ENCODE results near the gene STRA8. TPM values are rescaled to one million over a fixed set of nuclear protein-coding genes. Genes with fewer than 3 reads are reported as not detected.
A peak's percentile ranks its signal among the peaks of the same experiment; 100 is the strongest.
"Not testable (repeated sequence)": the region's sequence is repeated elsewhere in the genome, so short reads cannot be mapped to it uniquely, and the experiment has no call there.

The STRA8 gene
- total RNA-seq, 4 donors from 2014 or later = 6.8 TPM; not detected in 3

DNA sequence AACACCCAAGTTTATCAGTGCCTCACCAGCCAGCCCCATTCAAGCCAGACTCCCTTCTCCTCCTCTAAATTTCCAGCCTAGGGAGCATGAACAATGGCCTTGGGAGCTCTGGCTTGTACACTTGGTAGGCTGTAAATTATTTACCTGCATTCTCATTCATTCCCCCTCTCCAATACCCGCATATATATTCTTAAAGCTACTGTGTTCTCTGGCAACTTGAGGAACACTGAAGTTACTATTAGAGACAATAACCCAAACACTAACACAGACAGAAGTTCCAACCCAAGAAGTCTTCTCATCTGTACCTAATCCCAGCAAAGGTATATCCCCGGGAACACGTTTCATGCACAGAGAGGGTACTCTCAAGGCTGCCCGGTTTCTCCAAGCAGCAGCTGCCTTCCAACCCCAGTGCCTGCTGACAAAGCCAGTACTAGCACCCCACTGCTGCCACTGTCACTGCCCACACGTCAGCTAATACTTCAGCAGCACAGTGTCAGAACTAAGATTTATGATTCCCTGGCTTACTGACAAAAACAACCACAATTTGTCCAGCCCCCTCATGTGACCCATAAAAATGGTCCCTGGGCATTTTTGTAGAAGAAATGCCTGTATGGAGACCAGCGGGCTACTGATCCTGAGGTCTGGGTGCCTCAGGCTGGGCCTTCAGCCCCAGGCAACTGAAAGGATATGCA is 25.4 kb upstream of the STRA8 start:
- peaks cover 37% of the 10 kb centered on the region for H3K36me3 ChIP-seq
- H3K27ac ChIP-seq = no peak overlapping the region
- peaks cover 34% of the 10 kb centered on the region for H3K4me1 ChIP-seq
- H3K4me3 ChIP-seq = no peak overlapping the region
- TF ChIP-seq POLR2A (IDR thresholded peaks at IDR 0.05) (no peak), POLR2AphosphoS5 (IDR thresholded peaks at IDR 0.05) (no peak), EP300 (IDR thresholded peaks at IDR 0.05) (no peak)
- TF ChIP-seq, protein P1, sequence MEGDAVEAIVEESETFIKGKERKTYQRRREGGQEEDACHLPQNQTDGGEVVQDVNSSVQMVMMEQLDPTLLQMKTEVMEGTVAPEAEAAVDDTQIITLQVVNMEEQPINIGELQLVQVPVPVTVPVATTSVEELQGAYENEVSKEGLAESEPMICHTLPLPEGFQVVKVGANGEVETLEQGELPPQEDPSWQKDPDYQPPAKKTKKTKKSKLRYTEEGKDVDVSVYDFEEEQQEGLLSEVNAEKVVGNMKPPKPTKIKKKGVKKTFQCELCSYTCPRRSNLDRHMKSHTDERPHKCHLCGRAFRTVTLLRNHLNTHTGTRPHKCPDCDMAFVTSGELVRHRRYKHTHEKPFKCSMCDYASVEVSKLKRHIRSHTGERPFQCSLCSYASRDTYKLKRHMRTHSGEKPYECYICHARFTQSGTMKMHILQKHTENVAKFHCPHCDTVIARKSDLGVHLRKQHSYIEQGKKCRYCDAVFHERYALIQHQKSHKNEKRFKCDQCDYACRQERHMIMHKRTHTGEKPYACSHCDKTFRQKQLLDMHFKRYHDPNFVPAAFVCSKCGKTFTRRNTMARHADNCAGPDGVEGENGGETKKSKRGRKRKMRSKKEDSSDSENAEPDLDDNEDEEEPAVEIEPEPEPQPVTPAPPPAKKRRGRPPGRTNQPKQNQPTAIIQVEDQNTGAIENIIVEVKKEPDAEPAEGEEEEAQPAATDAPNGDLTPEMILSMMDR (IDR thresholded peaks at IDR 0.05) = no peak
- no peak for DNase-seq (ENCODE audit: low spot score in 2 of 2)
- no peaks in the 10 kb centered on the region for H3K9me3 ChIP-seq
- H3K27me3 ChIP-seq = no peaks in the 10 kb centered on the region
- WGBS = 82% methylated on average over 6 of the region's 6 CpGs

DNA sequence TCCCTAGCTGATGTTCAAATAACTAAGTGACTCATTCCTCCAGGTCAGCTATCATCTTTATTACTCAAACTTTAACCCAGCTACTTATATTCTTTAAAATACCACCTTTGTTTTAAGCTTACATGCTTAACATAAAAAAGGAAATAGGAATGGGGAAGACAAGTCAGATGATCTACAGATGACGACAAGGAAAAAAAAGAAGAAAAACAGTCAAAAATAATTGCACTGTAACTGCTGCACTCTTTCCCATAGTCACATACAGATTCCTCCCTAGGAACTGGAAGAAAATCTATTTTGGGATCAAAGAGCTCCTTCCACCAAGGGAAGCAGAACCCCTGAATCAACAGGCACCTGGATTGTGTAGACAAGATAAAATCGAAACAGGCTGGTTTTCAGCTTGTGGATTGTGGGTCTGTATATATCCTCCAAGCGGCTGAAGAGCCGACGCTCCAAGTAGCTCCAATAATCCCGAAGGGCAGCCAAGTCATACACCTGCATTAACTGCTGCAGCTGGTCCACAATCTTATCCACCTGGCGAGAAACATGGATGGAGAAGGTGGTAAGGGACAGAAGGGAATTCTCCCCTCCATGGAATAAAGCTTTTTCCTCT is 24.3 kb upstream of the STRA8 start:
- 81% methylated on average over 7 of the region's 7 CpGs for WGBS
- DNase-seq (ENCODE audit: low spot score in 2 of 2) = no peak

DNA sequence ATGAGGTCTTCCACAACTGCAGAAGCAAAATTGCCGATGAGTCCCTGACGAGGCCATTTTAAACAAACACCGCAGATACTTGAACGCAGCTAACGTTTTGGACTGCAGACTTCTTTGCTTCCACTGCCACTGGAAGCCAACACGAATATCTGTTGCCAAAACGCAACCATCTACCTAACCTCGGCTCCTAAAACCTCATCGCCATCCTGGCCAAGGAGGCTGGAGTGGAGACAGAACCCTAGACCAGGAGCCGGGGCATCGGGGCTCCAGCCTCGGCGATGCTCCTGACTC is 22.8 kb upstream of the STRA8 start:
- H3K4me1 ChIP-seq = peaks cover 30% of the 10 kb centered on the region
- DNase-seq (ENCODE audit: low spot score in 2 of 2) = no peak
- no peaks in the 10 kb centered on the region for H3K27me3 ChIP-seq
- peak overlapping the region; percentile 68 for H3K4me3 ChIP-seq
- H3K9me3 ChIP-seq = no peaks in the 10 kb centered on the region
- no peak for TF ChIP-seq POLR2AphosphoS5 (IDR thresholded peaks at IDR 0.05)
- TF ChIP-seq, protein P1 (IDR thresholded peaks at IDR 0.05) = no peak
- TF ChIP-seq POLR2A (IDR thresholded peaks at IDR 0.05) = no peak
- TF ChIP-seq EP300 (IDR thresholded peaks at IDR 0.05) = no peak
- H3K36me3 ChIP-seq = peaks cover 15% of the 10 kb centered on the region
- H3K27ac ChIP-seq = peak overlapping the region; percentile 75
- WGBS = 0% methylated on average over 10 of the region's 13 CpGs

More for the DNA sequence above, 24.3 kb upstream of the STRA8 start:
- H3K4me1 ChIP-seq = peaks cover 34% of the 10 kb centered on the region
- H3K27ac ChIP-seq = no peak overlapping the region
- TF ChIP-seq, protein P1 (IDR thresholded peaks at IDR 0.05) = no peak
- TF ChIP-seq EP300 (IDR thresholded peaks at IDR 0.05) = no peak
- no peak for TF ChIP-seq POLR2A (IDR thresholded peaks at IDR 0.05)
- no peak for TF ChIP-seq POLR2AphosphoS5 (IDR thresholded peaks at IDR 0.05)
- peaks cover 27% of the 10 kb centered on the region for H3K36me3 ChIP-seq
- H3K4me3 ChIP-seq = no peak overlapping the region
- H3K9me3 ChIP-seq = no peaks in the 10 kb centered on the region
- H3K27me3 ChIP-seq = no peaks in the 10 kb centered on the region

DNA sequence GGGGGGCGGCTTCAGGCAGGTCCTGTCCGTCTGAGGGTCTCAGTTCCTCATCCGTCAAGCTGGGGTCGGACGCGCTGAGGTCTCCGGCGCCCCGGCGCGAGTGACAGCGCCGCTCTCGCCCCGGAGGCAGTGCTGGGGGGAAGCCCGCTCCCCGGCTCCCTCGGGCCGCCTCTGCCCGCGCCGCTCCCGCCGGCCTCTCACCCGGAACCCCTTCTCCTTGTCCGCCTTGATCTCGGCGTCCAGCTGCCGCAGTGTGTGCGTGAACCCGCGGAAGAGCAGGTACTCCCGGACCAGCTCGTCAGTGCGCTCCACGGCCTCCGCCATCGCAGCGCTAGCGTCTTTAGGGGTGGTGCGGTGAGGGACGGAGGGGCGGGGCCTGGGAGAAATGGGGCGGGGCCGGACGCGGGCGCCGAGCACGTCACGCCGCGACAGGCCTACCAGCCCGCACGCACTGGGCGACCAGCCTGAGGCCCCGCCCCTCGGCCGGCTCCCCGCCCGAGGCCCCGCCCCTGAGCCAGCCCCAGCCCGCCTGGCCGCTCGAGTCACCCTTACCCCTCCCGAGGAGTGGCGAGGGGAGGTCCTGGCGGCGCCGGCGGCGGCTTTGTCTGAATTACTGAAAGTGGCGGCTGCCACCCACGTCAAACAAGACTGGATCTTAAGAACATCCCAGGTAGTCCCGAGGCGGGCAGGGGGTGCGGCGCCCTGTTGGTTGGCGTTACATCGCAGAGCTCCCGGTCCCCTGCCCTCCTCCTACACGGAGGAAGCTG is 22.3 kb upstream of the STRA8 start, which contains the start of gene WDR91:
Gene WDR91 (minus strand): TSS at position 348 of the 767 bp plus-strand sequence. CDS start 24 bp downstream, at position 324.
- peaks cover 30% of the 10 kb centered on the region for H3K4me1 ChIP-seq
- no peaks in the 10 kb centered on the region for H3K9me3 ChIP-seq
- H3K36me3 ChIP-seq = peaks cover 12% of the 10 kb centered on the region
- no peak for TF ChIP-seq EP300 (IDR thresholded peaks at IDR 0.05)
- peak; percentile 50 to 60 for TF ChIP-seq POLR2A (IDR thresholded peaks at IDR 0.05)
- TF ChIP-seq, protein P1 (IDR thresholded peaks at IDR 0.05) = no peak
- peak in 2 of 3 donors; percentile 26 to 42 for TF ChIP-seq POLR2AphosphoS5 (IDR thresholded peaks at IDR 0.05)
- H3K27ac ChIP-seq = peak within 1 kb of the TSS; percentile 75
- no peaks in the 10 kb centered on the region for H3K27me3 ChIP-seq
- 0% methylated on average over 15 of the region's 82 CpGs for WGBS
- H3K4me3 ChIP-seq = peak within 1 kb of the TSS; percentile 68
- peak; percentile 96 to 97 for DNase-seq (ENCODE audit: low spot score in 2 of 2)

DNA sequence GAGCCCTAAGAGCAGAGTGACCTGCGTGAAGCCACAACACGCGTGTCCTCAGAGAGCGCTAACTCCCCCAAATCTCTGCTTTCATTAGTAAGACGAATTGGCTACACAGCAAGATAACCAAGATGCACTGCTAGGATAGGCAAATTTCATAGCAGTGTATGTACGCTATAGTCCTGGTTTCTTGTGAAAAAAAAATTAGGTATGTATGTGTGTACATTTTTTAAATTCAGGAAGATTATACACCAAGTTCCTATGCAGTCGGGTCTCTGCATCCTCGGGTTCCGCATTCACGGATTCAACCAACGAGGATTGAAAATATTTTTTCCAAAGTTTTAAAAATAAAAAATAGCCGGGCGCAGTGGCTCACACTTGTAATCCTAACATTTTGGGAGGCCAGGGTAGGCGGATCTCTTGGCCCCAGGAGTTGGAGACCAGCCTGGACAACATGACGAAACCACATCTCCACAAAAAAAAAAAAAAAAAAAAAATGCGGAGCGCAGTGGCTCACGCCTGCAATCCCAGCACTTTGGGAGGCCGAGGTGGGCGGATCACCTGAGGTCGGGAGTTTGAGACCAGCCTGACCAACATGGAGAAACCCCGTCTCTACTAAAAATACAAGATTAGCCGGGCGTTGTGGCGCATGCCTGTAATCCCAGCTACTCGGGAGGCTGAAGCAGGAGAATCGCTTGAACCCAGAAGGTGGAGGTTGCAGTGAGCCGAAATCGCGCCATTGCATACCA is 21.5 kb upstream of the STRA8 start:
- Histone ChIP-seq H3K27ac (peak overlapping the region; percentile 75), H3K4me1 (peaks cover 30% of the 10 kb centered on the region), H3K4me3 (peak overlapping the region; percentile 68)
- 44% methylated on average over 30 of the region's 30 CpGs for WGBS
- not testable (repeated sequence) for H3K9me3 ChIP-seq; H3K27me3 ChIP-seq; DNase-seq (ENCODE audit: low spot score in 2 of 2); H3K36me3 ChIP-seq
